B cell (primary cell): ENCODE results near the gene BCHE. TPM values are rescaled to one million over a fixed set of nuclear protein-coding genes. Genes with fewer than 3 reads are reported as not detected.

Experiments
- ATAC-seq: fragments of 200-7000 bp; cut with Tn5 transposase; one replicate; pipeline ENCODE4 v1.10.0; 2021; ENCODE audit warnings: low read depth, mild to moderate bottlenecking, moderate number of reproducible peaks, moderate library complexity
- CTCF ChIA-PET: fragments of 350-600 bp; sonication (Branson Sonifier 250); formaldehyde crosslinking; loops from one replicate; lab custom pipeline; 2021; ENCODE audit warnings: antibody characterized with exemption, inconsistent platforms; lab: Charles Lee
- POLR2A ChIA-PET: fragments of 350-600 bp; sonication (Branson Sonifier 250); formaldehyde crosslinking; loops from one replicate; lab custom pipeline; 2021; ENCODE audit warnings: antibody characterized with exemption; lab: Charles Lee
- DNase-seq: peaks from one replicate; pipeline ENCODE4 v3.0.0; 2013
- H2AFZ ChIP-seq: 2 replicates; pipeline ENCODE4 v1.6.1; 2012; ENCODE audit warnings: mild to moderate bottlenecking, low read depth, low read length; ENCODE audit not compliant: insufficient read depth, poor library complexity, severe bottlenecking
- H3K27ac ChIP-seq, 2 donors: 1 replicate in 1 of 2; 2 replicates in 1 of 2; pipeline ENCODE4 v1.5.1; 2012 to 2013; ENCODE audit warnings: low read length in 2 of 2, mild to moderate bottlenecking in 2 of 2, moderate library complexity in 1 of 2
- H3K27me3 ChIP-seq, 4 experiments: fragments of 200-600 bp in 1 of 4; sonication (generic) in 1 of 4; replicated peaks in 1 of 4; 1 replicate in 2 of 4; 2 replicates in 2 of 4; pipeline versions ENCODE4 v1.6.1 to v1.7.0; 2013 to 2016; ENCODE audit warnings: low read length in 3 of 4, mild to moderate bottlenecking in 2 of 4, mixed read lengths in 1 of 4, moderate library complexity in 1 of 4; ENCODE audit not compliant: insufficient read depth in 4 of 4, control insufficient read depth in 3 of 4; ENCODE audit errors: control extremely low read depth in 1 of 4
- H3K36me3 ChIP-seq, 2 experiments: replicated peaks in 1 of 2; 1 replicate in 1 of 2; 2 replicates in 1 of 2; pipeline versions ENCODE4 v1.6.1 to v1.7.1; 2013; ENCODE audit warnings: low read length in 1 of 2; ENCODE audit not compliant: insufficient read depth in 2 of 2, control insufficient read depth in 1 of 2; ENCODE audit errors: control extremely low read depth in 1 of 2, extremely low read depth in 1 of 2
- H3K4me1 ChIP-seq, 2 donors: fragments of 200-600 bp in 1 of 2; sonication (generic) in 1 of 2; 1 replicate in 1 of 2; 2 replicates in 1 of 2; pipeline versions ENCODE4 v1.5.1 to v1.6.1; 2013 to 2017; ENCODE audit warnings: low read length in 2 of 2; ENCODE audit not compliant: control insufficient read depth in 2 of 2, insufficient read depth in 2 of 2
- H3K4me2 ChIP-seq: replicated peaks from 2 replicates; pipeline ENCODE3; 2012; ENCODE audit warnings: mild to moderate bottlenecking, low read depth, low read length; ENCODE audit not compliant: poor library complexity, severe bottlenecking
- H3K4me3 ChIP-seq, 5 experiments: fragments of 200-600 bp in 1 of 5; sonication (generic) in 1 of 5; 1 replicate in 3 of 5; 2 replicates in 2 of 5; pipeline versions ENCODE4 v1.5.1 to v1.7.0; 2011 to 2016; ENCODE audit warnings: low read length in 4 of 5, mild to moderate bottlenecking in 4 of 5, low read depth in 2 of 5, control low read depth in 1 of 5, moderate library complexity in 1 of 5; ENCODE audit not compliant: insufficient read depth in 1 of 5; ENCODE audit errors: control extremely low read depth in 1 of 5, extremely low read depth in 1 of 5
- H3K79me2 ChIP-seq: fragments of 200-600 bp; sonication (generic); one replicate; pipeline ENCODE4 v1.6.0; 2016; ENCODE audit warnings: low read length; ENCODE audit not compliant: control insufficient read depth, insufficient read depth
- H3K9ac ChIP-seq: fragments of 200-600 bp; sonication (generic); 2 replicates; pipeline ENCODE4 v1.6.1; 2017; ENCODE audit warnings: mild to moderate bottlenecking, low read length, moderate library complexity
- H3K9me3 ChIP-seq, 3 donors: one replicate each; pipeline versions ENCODE4 v1.6.1 to v1.7.1; 2013; ENCODE audit warnings: low read length in 2 of 3; ENCODE audit not compliant: control insufficient read depth in 2 of 3, insufficient read depth in 1 of 3; ENCODE audit errors: control extremely low read depth in 1 of 3
- H4K20me1 ChIP-seq: 2 replicates; pipeline ENCODE4 v1.6.0; 2012; ENCODE audit warnings: mild to moderate bottlenecking, low read length; ENCODE audit not compliant: insufficient read depth, control insufficient read depth, poor library complexity, severe bottlenecking
- H3K27ac Mint-ChIP-seq: one replicate; pipeline ENCODE4 v1.8.0; 2021; ENCODE audit warnings: mixed read lengths
- H3K27me3 Mint-ChIP-seq: one replicate; pipeline ENCODE4 v1.8.0; 2021; ENCODE audit warnings: mixed read lengths
- H3K4me1 Mint-ChIP-seq: one replicate; pipeline ENCODE4 v1.8.0; 2021; ENCODE audit warnings: mixed read lengths
- H3K4me3 Mint-ChIP-seq: one replicate; pipeline ENCODE4 v1.8.0; 2021; ENCODE audit warnings: mixed read lengths
- H3K9me3 Mint-ChIP-seq: one replicate; pipeline ENCODE4 v1.8.0; 2022; ENCODE audit warnings: mixed read lengths; ENCODE audit not compliant: insufficient read depth
- EZH2 ChIP-seq: IDR thresholded peaks from 2 replicates; pipeline ENCODE4 v1.6.1; 2012; ENCODE audit warnings: borderline replicate concordance, low read depth, mild to moderate bottlenecking, moderate library complexity, low read length; ENCODE audit not compliant: insufficient read depth, poor library complexity, severe bottlenecking
- WGBS: methylation state at CpG from one replicate; pipeline ENCODE4 v1.1.5; 2013; ENCODE audit warnings: missing lambda C conversion rate; ENCODE audit not compliant: insufficient coverage; 5-methylcytosine and 5-hydroxymethylcytosine counted together
- intact Hi-C: fragments of 100-400 bp; cut with micrococcal nuclease; formaldehyde crosslinking; loops from one replicate; pipeline ENCODE4 v1.10.0; 2022
- polyA plus RNA-seq: library from polyadenylated mRNA; depleted of rRNA; stranded (reverse); fragments of >200 nt; gene quantifications from 2 replicates; pipeline ENCODE4 v1.2.3, GENCODE V29; 2012
- total RNA-seq, 2 donors: library from RNA; stranded (reverse); fragments of 120-200 nt in 1 of 2; gene quantifications; 1 replicate in 1 of 2; 2 replicates in 1 of 2; pipeline versions ENCODE4 v1.2.3 to v1.2.4, GENCODE V29; 2013 to 2022
- TF ChIP-seq, protein P1 (sequence below): fragments of 200-600 bp; IDR thresholded peaks from one replicate; pipeline ENCODE4 v1.8.0; 2022; ENCODE audit warnings: antibody characterized with exemption, mild to moderate bottlenecking

Gene BCHE
- total and polyA plus RNA-seq, 2 donors (not counting 1 experiment from before 2014, with no cell fraction given): not detected

DNA sequence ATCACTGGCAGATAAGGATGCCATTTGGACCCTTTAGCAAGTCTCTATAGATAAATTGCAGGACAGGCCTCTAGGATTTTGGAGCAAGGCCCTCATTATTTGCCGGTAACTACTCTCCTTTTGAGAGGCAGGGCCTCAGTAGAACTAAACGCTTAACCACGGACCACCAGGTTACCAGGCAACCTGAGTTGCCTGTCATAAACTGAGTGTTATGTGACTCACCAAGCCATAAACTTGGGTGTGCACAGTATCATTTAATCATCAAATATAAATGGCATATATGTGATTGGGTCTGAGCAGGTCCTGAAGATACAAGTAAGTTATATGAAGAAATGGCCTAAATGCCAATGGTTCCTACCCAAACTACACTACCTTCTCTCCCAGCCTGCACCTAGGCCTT lies 93.2 kb downstream of the BCHE start:
- Histone ChIP-seq H3K4me1 (no peaks in the 10 kb centered on the region), H3K79me2 (no peaks in the 10 kb centered on the region), H4K20me1 (no peaks in the 10 kb centered on the region), H3K9me3 (no peaks in the 10 kb centered on the region), H3K4me3 (no peak overlapping the region), H3K27me3 (no peaks in the 10 kb centered on the region), H3K36me3 (no peaks in the 10 kb centered on the region), H3K27ac (no peak overlapping the region), H3K4me2 (no peak overlapping the region), H3K9ac (no peak overlapping the region), H2AFZ (no peak overlapping the region)
- ATAC-seq (no peak), DNase-seq (no peak)
- H3K4me1 Mint-ChIP-seq: no peaks in the 10 kb centered on the region
- ChIA-PET POLR2A (no interaction called here), CTCF (no interaction called here)
- intact Hi-C loops: no loop called here
- H3K4me3 Mint-ChIP-seq: no peak overlapping the region
- no peaks in the 10 kb centered on the region for H3K27me3 Mint-ChIP-seq
- H3K9me3 Mint-ChIP-seq: peaks cover 5% of the 10 kb centered on the region
- H3K27ac Mint-ChIP-seq: no peak overlapping the region
- WGBS: 100% methylated on average over 2 of the region's 3 CpGs
- no peak for TF ChIP-seq EZH2
- TF ChIP-seq, protein P1, sequence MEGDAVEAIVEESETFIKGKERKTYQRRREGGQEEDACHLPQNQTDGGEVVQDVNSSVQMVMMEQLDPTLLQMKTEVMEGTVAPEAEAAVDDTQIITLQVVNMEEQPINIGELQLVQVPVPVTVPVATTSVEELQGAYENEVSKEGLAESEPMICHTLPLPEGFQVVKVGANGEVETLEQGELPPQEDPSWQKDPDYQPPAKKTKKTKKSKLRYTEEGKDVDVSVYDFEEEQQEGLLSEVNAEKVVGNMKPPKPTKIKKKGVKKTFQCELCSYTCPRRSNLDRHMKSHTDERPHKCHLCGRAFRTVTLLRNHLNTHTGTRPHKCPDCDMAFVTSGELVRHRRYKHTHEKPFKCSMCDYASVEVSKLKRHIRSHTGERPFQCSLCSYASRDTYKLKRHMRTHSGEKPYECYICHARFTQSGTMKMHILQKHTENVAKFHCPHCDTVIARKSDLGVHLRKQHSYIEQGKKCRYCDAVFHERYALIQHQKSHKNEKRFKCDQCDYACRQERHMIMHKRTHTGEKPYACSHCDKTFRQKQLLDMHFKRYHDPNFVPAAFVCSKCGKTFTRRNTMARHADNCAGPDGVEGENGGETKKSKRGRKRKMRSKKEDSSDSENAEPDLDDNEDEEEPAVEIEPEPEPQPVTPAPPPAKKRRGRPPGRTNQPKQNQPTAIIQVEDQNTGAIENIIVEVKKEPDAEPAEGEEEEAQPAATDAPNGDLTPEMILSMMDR: no peak

GRCh38 chr3:165742351-165742750 lies 94.9 kb downstream of the BCHE start:
- peaks cover 5% of the 10 kb centered on the region for H3K9me3 Mint-ChIP-seq
- no peaks in the 10 kb centered on the region for H3K9me3 ChIP-seq
- H3K9ac ChIP-seq: no peak overlapping the region
- H3K27ac Mint-ChIP-seq: no peak overlapping the region
- no peaks in the 10 kb centered on the region for H3K27me3 ChIP-seq
- H3K4me3 ChIP-seq: no peak overlapping the region
- no peaks in the 10 kb centered on the region for H3K4me1 ChIP-seq
- H3K27me3 Mint-ChIP-seq: no peaks in the 10 kb centered on the region
- no peaks in the 10 kb centered on the region for H4K20me1 ChIP-seq
- H3K79me2 ChIP-seq: no peaks in the 10 kb centered on the region
- intact Hi-C loops: no loop called here
- ATAC-seq (no peak), DNase-seq (no peak)
- H3K4me1 Mint-ChIP-seq: no peaks in the 10 kb centered on the region
- no peak overlapping the region for H3K27ac ChIP-seq
- H3K4me2 ChIP-seq: no peak overlapping the region
- no peaks in the 10 kb centered on the region for H3K36me3 ChIP-seq
- TF ChIP-seq EZH2: no peak
- TF ChIP-seq, protein P1: no peak
- no peak overlapping the region for H3K4me3 Mint-ChIP-seq
- H2AFZ ChIP-seq: no peak overlapping the region
- POLR2A ChIA-PET: no interaction called here
- CTCF ChIA-PET: no interaction called here
